SKM-1 (cell line): ENCODE measurements around the gene SUPT16H.
A peak's percentile ranks its signal among the peaks of the same experiment; 100 is the strongest.
"Not testable (repeated sequence)": the region's sequence is repeated elsewhere in the genome, so short reads cannot be mapped to it uniquely, and the experiment has no call there.

Experiments
- DNase-seq: peaks from one replicate; lab custom pipeline; 2025; ENCODE audit not compliant: unreplicated experiment; lab: John Stamatoyannopoulos, UW

Gene SUPT16H

GRCh38 chr14:21367582-21368144, 16.2 kb downstream of the SUPT16H start:
- no peak for DNase-seq

GRCh38 chr14:21356511-21356910, 27.3 kb downstream of the SUPT16H start:
- DNase-seq = no peak

- peak; percentile 1 for DNase-seq
These were observed 31.2 kb downstream of the SUPT16H start for GRCh38 chr14:21352587-21352986.

- DNase-seq = no peak
These were observed 33.3 kb downstream of the SUPT16H start for GRCh38 chr14:21350539-21350938.

- DNase-seq = no peak
These were observed 36.6 kb downstream of the SUPT16H start for GRCh38 chr14:21347201-21347600.

- no peak for DNase-seq
These were observed 37.2 kb downstream of the SUPT16H start for GRCh38 chr14:21346532-21347135.

- no peak for DNase-seq
These were observed 40.6 kb downstream of the SUPT16H start for GRCh38 chr14:21343035-21343794.

- no peak for DNase-seq
These were observed 49.5 kb downstream of the SUPT16H start for GRCh38 chr14:21334202-21334906.

GRCh38 chr14:21332950-21333349, 50.9 kb downstream of the SUPT16H start:
- DNase-seq = no peak

- DNase-seq = no peak
These were observed 56.8 kb downstream of the SUPT16H start for GRCh38 chr14:21326972-21327371.

GRCh38 chr14:21322716-21323115, 61.1 kb downstream of the SUPT16H start:
- DNase-seq = no peak

GRCh38 chr14:21320913-21321312, 62.9 kb downstream of the SUPT16H start:
- no peak for DNase-seq

GRCh38 chr14:21317398-21317797, 66.4 kb downstream of the SUPT16H start:
- DNase-seq = no peak

- no peak for DNase-seq
These were observed 70.3 kb downstream of the SUPT16H start for GRCh38 chr14:21313512-21313911.

GRCh38 chr14:21311614-21312013, 72.2 kb downstream of the SUPT16H start:
- no peak for DNase-seq

- DNase-seq = no peak
These were observed 73.9 kb downstream of the SUPT16H start for GRCh38 chr14:21309956-21310355.

- no peak for DNase-seq
These were observed 74.6 kb downstream of the SUPT16H start for GRCh38 chr14:21309238-21309636.

- DNase-seq = no peak
These were observed 75.2 kb downstream of the SUPT16H start for GRCh38 chr14:21308479-21309237.

- DNase-seq = no peak
These were observed 75.7 kb downstream of the SUPT16H start for GRCh38 chr14:21308132-21308478.

GRCh38 chr14:21307637-21308036, 76.2 kb downstream of the SUPT16H start:
- no peak for DNase-seq

- DNase-seq = not testable (repeated sequence)
These were observed 81.0 kb downstream of the SUPT16H start for GRCh38 chr14:21302836-21303140.
